DND-41 (cell line): ENCODE data around the gene NUP88.
A peak's percentile ranks its signal among the peaks of the same experiment; 100 is the strongest.

Experiments used
- ATAC-seq: fragments of 200-7000 bp; cut with Tn5 transposase; 3 replicates; pipeline ENCODE4 v1.9.1; 2021; ENCODE audit warnings: low read depth; ENCODE audit not compliant: insufficient read depth
- DNase-seq: peaks from one replicate; pipeline ENCODE4 v3.0.0-alpha.2; 2020
- H2AFZ ChIP-seq: 2 replicates; pipeline ENCODE4 v1.6.0; 2012; ENCODE audit warnings: low read depth, low read length
- H3K27ac ChIP-seq: 2 replicates; pipeline ENCODE4 v1.5.1; 2012; ENCODE audit warnings: low read length, inconsistent platforms
- H3K27me3 ChIP-seq: fragments of 200-600 bp; sonication (generic); 2 replicates; pipeline ENCODE4 v1.6.0; 2012; ENCODE audit warnings: low read length, mild to moderate bottlenecking, inconsistent platforms; ENCODE audit not compliant: insufficient read depth, poor library complexity
- H3K36me3 ChIP-seq: 2 replicates; pipeline ENCODE4 v1.5.1; 2012; ENCODE audit warnings: low read length, inconsistent platforms; ENCODE audit not compliant: insufficient read depth
- H3K4me1 ChIP-seq: 2 replicates; pipeline ENCODE4 v1.5.1; 2012; ENCODE audit warnings: mild to moderate bottlenecking, low read length; ENCODE audit not compliant: insufficient read depth
- H3K4me2 ChIP-seq: 2 replicates; pipeline ENCODE4 v1.6.0; 2012; ENCODE audit warnings: mild to moderate bottlenecking, moderate library complexity, low read length, inconsistent platforms; ENCODE audit not compliant: insufficient read depth
- H3K4me3 ChIP-seq, 2 experiments: fragments of 200-600 bp in 1 of 2; shearing (Covaris generic) in 1 of 2; 2 replicates each; pipeline ENCODE4 v1.5.1; 2012 to 2016; ENCODE audit warnings: inconsistent platforms in 2 of 2, low read length in 2 of 2, mild to moderate bottlenecking in 2 of 2, low read depth in 1 of 2, moderate library complexity in 1 of 2
- H3K79me2 ChIP-seq: 2 replicates; pipeline ENCODE4 v1.6.0; 2012; ENCODE audit warnings: low read length, inconsistent platforms; ENCODE audit not compliant: insufficient read depth
- H3K9ac ChIP-seq: 2 replicates; pipeline ENCODE4 v1.6.0; 2012; ENCODE audit warnings: low read depth, mild to moderate bottlenecking, inconsistent platforms, low read length, moderate library complexity
- H3K9me3 ChIP-seq: 2 replicates; pipeline ENCODE4 v1.5.1; 2012; ENCODE audit warnings: low read length, moderate library complexity, mild to moderate bottlenecking, inconsistent platforms; ENCODE audit not compliant: insufficient read depth, severe bottlenecking
- H4K20me1 ChIP-seq: 2 replicates; pipeline ENCODE4 v1.6.0; 2012; ENCODE audit warnings: low read length; ENCODE audit not compliant: insufficient read depth
- CTCF ChIP-seq: IDR thresholded peaks from 2 replicates; pipeline ENCODE4 v1.5.1; 2012; ENCODE audit warnings: borderline replicate concordance, low read length, moderate library complexity, mild to moderate bottlenecking; ENCODE audit not compliant: poor library complexity, severe bottlenecking; ENCODE audit errors: extremely low read depth
- EZH2 ChIP-seq: IDR thresholded peaks from 3 replicates; pipeline ENCODE4 v1.6.1; 2012; ENCODE audit warnings: borderline replicate concordance, low read depth, mild to moderate bottlenecking, moderate library complexity, low read length, inconsistent platforms; ENCODE audit not compliant: severe bottlenecking

Gene NUP88

GRCh38 chr17:5419356-5419958 is at the start of gene NUP88:
NUP88 (minus strand) TSS chr17:5419662; CDS start chr17:5419650, 12 bp downstream.
- Histone ChIP-seq H3K4me2 (peak within 1 kb of the TSS; percentile 82), H3K9ac (peak within 1 kb of the TSS; percentile 74), H4K20me1 (peaks cover 6% of the 10 kb centered on the region; the same call in 1 of the 2 replicates), H3K27me3 (no peaks in the 10 kb centered on the region), H3K36me3 (peaks cover 63% of the 10 kb centered on the region), H3K27ac (peak within 1 kb of the TSS; percentile 88), H3K79me2 (peaks cover 83% of the 10 kb centered on the region), H3K4me3 (peak within 1 kb of the TSS; percentile 81 to 99), H3K4me1 (peaks cover 55% of the 10 kb centered on the region), H2AFZ (peak within 1 kb of the TSS; percentile 96), H3K9me3 (no peaks in the 10 kb centered on the region)
- no peak for TF ChIP-seq EZH2
- no peak for TF ChIP-seq CTCF
- peak; percentile 98 for DNase-seq
- peak; percentile 94 for ATAC-seq

GRCh38 chr17:5468075-5468473 is 48.6 kb upstream of the NUP88 start:
- DNase-seq (peak; percentile 23), ATAC-seq (peak; percentile 36)
- H4K20me1 ChIP-seq: peaks cover 35% of the 10 kb centered on the region; the same call in 1 of the 2 replicates
- H3K9me3 ChIP-seq: no peaks in the 10 kb centered on the region
- peaks cover 35% of the 10 kb centered on the region for H3K4me1 ChIP-seq
- no peaks in the 10 kb centered on the region for H3K27me3 ChIP-seq
- H3K4me2 ChIP-seq: peak overlapping the region; percentile 67
- peaks cover 58% of the 10 kb centered on the region for H3K79me2 ChIP-seq
- H3K9ac ChIP-seq: peak overlapping the region; percentile 84
- H3K27ac ChIP-seq: peak overlapping the region; percentile 67
- peaks cover 33% of the 10 kb centered on the region for H3K36me3 ChIP-seq
- peak overlapping the region; percentile 96 to 98 for H3K4me3 ChIP-seq
- no peak for TF ChIP-seq EZH2
- TF ChIP-seq CTCF: no peak
- H2AFZ ChIP-seq: peak overlapping the region; percentile 78

GRCh38 chr17:5467416-5467815 is 48.0 kb upstream of the NUP88 start:
- peak overlapping the region; percentile 96 to 98; a peak in 3 of 4 replicates for H3K4me3 ChIP-seq
- no peak for TF ChIP-seq CTCF
- no peak for TF ChIP-seq EZH2
- peaks cover 64% of the 10 kb centered on the region for H3K79me2 ChIP-seq
- peaks cover 34% of the 10 kb centered on the region for H3K36me3 ChIP-seq
- peaks cover 39% of the 10 kb centered on the region; the same call in 1 of the 2 replicates for H4K20me1 ChIP-seq
- ATAC-seq (no peak), DNase-seq (no peak)
- peak overlapping the region; percentile 67 for H3K4me2 ChIP-seq
- peak overlapping the region; percentile 84 for H3K9ac ChIP-seq
- H3K27ac ChIP-seq: peak overlapping the region; percentile 67; the same call in 1 of the 2 replicates
- H3K27me3 ChIP-seq: no peaks in the 10 kb centered on the region
- H3K9me3 ChIP-seq: no peaks in the 10 kb centered on the region
- H3K4me1 ChIP-seq: peaks cover 35% of the 10 kb centered on the region
- peak overlapping the region; percentile 78; the same call in 1 of the 2 replicates for H2AFZ ChIP-seq
